ENCODE data around the gene SRRD. TPM values are rescaled to one million over a fixed set of nuclear protein-coding genes. Genes with fewer than 3 reads are reported as not detected.
A peak's percentile ranks its signal among the peaks of the same experiment; 100 is the strongest.

Gene SRRD
- total RNA-seq, 1 experiment from 2014 or later = 19.2 TPM

DNA sequence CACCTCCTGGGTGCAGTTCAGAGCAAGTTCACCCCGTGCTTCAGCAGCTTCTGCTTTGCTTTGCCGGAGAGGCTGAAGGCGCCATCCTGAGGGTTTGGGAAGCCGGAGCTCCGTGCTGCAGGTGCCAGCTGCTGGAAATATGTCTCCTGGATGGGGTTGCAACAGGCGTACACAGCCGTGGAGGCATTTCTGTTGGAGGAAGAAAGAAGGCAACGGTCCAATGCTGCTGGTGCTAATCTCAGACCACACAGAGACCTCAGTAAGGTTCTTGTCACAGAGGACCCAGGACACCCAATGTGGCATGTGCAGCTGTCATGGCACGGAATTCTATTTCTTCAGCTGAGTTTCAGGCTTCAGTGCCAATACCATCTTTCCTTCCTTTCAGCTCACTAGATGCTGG is 30.5 kb upstream of the SRRD start:
- no peak for DNase-seq (ENCODE audit: low spot score)

DNA sequence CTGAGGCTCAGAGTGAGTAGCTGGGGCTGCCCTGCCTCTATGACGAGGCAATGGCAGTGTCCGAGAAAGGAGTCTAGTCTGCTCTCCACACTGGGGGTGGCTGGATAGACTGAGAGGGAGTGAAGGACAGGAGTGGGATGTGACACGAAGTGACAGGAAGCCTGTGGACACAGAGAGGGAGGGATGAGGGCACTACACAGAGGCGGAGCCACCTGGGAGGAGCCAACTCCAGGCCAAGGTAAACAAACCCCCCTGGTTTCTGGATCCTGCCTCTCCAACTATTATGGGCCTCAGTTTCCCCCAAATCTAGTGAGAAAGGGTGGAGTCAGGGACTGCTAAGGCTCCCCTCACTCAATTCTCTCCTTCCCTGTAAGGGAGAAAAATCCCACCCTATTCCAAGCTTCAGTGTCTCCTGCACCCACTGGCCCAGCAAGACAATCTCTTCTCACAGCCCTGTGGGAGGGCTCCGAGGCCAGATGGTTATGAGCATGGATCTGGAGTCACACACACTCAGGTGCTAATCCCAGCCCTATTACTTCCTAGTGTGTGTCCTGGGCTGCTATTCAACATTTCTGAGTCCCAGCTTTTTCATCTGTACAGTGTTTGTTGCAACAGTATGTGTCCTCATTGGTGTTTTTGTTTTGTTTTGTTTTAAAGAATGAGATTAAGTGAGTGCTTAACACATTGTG is 29.7 kb upstream of the SRRD start:
- DNase-seq (ENCODE audit: low spot score) = no peak

DNA sequence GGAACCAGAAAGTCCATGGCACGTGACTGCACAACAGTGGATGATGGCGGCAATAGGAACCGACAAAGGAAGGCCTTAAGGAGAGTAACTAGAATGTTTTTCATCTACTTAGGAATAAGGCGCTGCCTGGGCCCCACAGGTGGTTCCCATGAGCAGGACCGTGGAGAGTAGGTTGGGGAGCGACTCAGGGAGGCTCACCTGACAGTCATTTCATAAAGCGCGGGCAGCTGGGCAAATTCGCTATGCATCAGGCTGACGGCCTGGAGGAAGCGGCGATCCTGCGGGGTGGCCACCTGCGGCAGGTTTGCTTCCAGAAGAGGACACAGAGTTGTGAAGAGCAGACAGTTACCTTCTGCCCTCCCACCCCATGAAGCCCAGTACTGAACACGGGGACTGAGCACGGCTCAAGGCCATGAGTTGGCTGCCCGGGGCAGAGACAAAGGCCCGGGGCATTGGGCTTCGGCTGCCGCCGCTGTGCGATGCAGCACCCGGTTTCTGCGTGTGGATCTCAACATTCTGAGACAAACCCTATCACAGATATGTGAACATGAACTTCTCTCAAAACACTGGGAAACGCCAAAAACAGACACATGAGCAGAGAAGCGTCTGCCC is 25.9 kb upstream of the SRRD start:
- DNase-seq (ENCODE audit: low spot score) = no peak

- no peak for DNase-seq (ENCODE audit: low spot score)
Measured at GRCh38 chr22:26460202-26460601, 23.5 kb upstream of the SRRD start.

- peak; percentile 50 for DNase-seq (ENCODE audit: low spot score)
Measured at GRCh38 chr22:26461188-26461810, 22.4 kb upstream of the SRRD start.

GRCh38 chr22:26462051-26462450 is 21.6 kb upstream of the SRRD start:
- DNase-seq (ENCODE audit: low spot score) = no peak

DNA sequence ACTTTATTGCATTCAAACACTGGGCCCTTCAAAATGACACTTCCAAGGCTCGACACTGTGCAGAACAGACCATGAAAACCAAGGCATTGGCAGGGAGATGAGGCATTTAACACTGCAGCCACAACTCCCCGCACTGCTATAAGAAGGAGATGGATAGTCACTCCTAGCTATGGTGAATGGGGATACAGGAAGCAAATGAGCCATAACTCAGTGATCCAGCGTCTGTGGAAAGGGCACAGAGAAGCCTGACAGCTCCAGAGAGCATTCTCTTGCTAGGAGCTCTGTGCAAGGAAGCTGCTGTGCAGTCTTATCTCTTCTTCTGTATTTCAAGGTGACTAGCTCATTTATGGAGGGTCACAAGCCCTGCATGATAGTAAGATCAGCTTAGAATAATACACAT is 21.0 kb upstream of the SRRD start:
- no peak for DNase-seq (ENCODE audit: low spot score)

DNA sequence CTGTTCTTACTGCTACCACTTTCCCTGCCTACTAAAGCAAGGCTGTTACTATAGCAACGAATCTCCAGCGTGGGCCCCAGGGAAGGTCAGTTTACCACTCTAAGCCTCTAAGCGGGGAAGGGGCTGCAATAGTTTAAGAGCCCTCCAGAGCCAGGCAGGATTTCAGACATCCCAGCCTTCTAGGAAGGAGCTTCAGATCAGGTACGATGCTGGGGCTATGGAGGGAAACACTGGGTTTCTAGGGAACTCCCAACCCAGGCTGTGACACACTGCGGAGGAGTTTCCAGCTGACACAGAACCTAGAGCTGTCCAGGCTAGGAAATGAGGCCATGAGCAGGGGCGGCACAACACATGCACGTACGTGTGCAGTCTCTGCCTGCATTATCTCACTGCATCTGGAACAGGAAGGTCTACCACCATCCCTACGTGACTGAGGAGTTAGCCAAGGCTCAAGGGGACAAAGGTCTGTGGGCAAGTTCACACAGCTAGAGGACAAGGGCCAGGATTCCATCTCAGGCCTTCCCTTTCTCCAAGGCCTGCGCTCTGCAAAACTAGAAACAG is 20.5 kb upstream of the SRRD start:
- DNase-seq (ENCODE audit: low spot score) = no peak

- DNase-seq (ENCODE audit: low spot score) = no peak
Measured at GRCh38 chr22:26463688-26464087, 20.0 kb upstream of the SRRD start.

GRCh38 chr22:26464312-26464711 is 19.4 kb upstream of the SRRD start:
- no peak for DNase-seq (ENCODE audit: low spot score)

- no peak for DNase-seq (ENCODE audit: low spot score)
Measured at GRCh38 chr22:26466196-26466595, 17.5 kb upstream of the SRRD start.

DNA sequence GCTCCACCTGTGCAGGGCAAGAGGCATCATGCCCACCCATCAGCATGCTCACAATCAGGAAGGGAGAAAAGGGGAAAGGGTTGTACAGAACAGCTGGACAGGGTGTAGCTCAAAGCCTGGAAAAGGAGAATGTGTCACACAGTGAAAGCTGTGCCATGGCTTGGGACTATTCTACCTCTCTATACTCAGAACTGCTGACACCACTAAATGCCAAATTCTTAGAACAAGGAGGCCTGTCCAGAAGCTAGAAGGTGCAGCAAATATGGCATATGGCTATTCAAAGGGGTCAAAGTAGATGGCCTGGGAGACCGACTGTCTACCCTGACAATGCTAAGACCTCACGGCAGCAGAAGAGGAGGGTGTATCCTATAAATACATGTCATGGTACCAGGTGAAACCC is 12.9 kb upstream of the SRRD start:
- no peak for DNase-seq (ENCODE audit: low spot score)

DNA sequence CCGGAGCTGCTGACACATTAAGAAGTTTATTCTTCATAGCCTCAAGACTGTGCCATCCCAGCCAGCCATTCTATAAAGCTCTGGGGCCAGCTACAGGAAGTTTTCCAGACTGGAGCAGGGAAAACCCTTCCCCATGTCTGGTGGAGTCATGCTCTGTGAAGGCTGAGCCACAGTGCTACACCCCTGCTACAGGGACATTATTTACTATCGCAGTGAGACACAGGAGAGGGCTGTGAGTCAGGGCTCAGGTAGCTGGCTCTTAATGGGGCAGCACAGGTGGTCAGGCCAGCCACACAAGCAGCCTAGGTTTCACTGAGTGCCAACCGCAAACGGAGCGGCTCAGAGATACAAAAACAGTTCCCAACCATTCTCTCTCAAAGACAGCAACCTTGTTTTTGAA is 12.2 kb upstream of the SRRD start:
- DNase-seq (ENCODE audit: low spot score) = peak; percentile 95

DNA sequence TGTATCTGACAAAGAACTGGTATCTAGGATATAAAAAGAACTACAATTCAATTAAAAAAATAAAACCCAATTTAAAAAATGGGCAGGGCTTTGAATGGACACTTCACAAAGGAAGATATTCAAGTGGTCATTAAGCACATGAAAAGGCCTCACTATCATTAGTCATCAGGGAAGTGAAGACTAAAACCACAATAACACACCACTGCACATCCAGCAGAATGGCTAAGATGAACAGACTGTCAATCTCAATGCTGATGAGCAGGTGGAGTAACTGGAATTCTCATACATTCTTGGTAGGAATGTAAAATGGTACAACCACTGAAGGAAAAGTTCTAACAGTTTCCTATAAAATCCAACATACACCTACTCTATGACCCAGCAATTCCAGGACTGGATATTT is 9.0 kb upstream of the SRRD start:
- peak; percentile 49 for DNase-seq (ENCODE audit: low spot score)

DNA sequence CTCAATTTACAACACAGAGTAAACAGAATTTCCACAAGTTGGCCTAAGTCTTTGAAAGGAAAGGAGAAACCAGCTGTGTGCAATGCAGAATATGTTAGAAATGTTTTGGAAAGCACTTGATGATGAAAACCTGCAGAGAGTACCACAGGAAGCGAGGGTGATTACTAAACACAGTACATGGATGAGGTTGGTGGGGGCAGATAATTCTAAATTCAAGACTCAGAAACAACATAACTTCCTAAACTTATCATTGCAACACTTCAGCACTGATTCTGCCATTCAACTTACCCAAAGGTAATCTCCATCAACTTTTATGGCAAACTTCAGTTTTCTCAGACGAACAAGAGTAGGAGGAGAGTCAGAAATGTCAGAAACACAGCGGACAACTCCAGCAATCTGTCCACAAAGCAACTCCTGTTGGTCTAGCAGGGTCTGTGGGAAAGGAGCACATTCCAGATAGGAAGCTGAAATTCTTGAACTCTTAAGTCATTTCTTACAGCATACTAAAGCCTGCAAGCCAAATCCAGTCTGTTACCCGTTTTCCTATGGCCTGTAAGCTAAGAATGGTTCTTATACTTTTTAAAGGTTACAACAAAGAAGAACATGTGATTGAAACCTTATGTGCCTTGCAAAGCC is 6.9 kb upstream of the SRRD start:
- DNase-seq (ENCODE audit: low spot score) = peak; percentile 72

GRCh38 chr22:26477341-26477731 is 6.3 kb upstream of the SRRD start:
- no peak for DNase-seq (ENCODE audit: low spot score)

- DNase-seq (ENCODE audit: low spot score) = no peak
Measured at GRCh38 chr22:26479043-26479791, 4.5 kb upstream of the SRRD start.

- DNase-seq (ENCODE audit: low spot score) = no peak
Measured at GRCh38 chr22:26479792-26480610, 3.7 kb upstream of the SRRD start.

GRCh38 chr22:26480611-26480932 is 3.1 kb upstream of the SRRD start:
- no peak for DNase-seq (ENCODE audit: low spot score)

DNA sequence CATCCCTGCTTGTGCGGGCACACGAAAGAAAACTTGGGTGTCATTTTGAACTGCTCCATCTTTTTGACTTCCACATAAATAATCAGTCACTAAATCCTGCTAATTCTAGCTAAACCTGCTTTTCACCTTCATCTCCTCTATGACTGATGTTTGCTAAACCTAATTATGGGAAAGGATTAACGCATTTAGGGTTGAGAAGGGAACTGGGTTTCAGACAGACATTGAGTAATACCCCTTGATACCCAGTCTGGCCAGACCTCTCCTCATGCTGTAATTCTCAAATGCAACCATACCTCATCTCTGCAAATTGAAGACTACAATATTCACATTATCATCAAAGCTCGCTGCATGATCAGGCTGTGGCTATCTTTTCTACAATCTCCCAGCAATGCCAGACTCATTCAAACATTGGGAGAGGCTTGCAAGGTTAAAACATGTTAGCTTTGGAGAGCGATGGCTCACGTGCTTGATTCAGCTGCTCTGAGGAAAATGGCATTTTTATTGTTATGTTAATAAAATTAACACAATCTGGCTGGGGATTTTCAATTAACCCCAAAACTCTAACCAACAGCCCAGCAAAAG is 2.5 kb upstream of the SRRD start:
- DNase-seq (ENCODE audit: low spot score) = no peak

- no peak for DNase-seq (ENCODE audit: low spot score)
Measured at GRCh38 chr22:26481694-26482093, 2.0 kb upstream of the SRRD start.
